HG03520 (cell line): ENCODE measurements around the gene POU2F2.
"Not testable (repeated sequence)": the region's sequence is repeated elsewhere in the genome, so short reads cannot be mapped to it uniquely, and the experiment has no call there.

Source experiments
- ATAC-seq: cut with Tn5 transposase; IDR thresholded peaks from one replicate; pipeline ENCODE4 v1.9.1; 2021; ENCODE audit warnings: mild to moderate bottlenecking, moderate library complexity; ENCODE audit not compliant: unreplicated experiment

POU2F2 gene

DNA sequence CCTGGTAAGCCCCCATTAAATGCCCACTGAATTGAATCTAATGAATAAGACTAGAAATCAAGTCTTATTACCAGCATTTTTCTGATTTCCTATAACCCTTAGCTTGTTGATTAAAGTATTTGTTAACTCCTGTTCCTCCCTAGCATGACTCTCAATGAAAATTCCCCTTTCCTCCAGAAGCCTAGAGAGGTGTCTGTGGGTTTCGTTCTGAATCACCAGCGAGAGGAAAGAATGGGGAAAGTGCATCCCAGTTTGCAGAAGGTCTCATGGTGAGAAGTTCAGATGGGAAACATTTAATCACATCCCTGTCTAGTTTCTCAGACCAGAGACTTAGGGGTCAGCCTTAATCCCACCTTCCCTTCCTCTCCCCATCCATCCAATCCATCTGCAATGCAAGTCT, 26.9 kb downstream of the POU2F2 start:
- ATAC-seq = no peak

- ATAC-seq = no peak
These were observed 29.4 kb downstream of the POU2F2 start for GRCh38 chr19:42102877-42103276.

- not testable (repeated sequence) for ATAC-seq
These were observed 32.0 kb downstream of the POU2F2 start for GRCh38 chr19:42100241-42100640.

- no peak for ATAC-seq
These were observed 32.8 kb downstream of the POU2F2 start for GRCh38 chr19:42099336-42099925.

DNA sequence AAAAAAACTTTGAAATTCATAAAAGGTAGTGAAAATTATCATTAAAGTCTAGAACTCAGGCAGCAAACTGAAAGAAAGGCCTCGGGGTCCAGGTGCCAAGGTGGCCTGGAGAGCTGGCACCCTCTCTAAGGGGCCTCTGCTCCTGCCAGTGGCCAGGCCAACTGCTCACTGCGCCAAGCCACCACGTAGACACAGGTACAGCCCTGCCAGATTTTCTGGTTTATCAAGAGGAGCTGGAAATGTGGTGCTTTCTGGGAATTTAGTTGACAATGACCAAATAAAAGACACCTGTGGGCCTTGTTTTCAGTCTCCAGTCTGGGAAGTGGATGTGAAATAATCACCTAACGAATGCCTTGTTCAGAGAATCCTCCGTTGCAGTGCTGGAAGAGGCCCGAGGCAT, 33.5 kb downstream of the POU2F2 start:
- ATAC-seq = no peak

DNA sequence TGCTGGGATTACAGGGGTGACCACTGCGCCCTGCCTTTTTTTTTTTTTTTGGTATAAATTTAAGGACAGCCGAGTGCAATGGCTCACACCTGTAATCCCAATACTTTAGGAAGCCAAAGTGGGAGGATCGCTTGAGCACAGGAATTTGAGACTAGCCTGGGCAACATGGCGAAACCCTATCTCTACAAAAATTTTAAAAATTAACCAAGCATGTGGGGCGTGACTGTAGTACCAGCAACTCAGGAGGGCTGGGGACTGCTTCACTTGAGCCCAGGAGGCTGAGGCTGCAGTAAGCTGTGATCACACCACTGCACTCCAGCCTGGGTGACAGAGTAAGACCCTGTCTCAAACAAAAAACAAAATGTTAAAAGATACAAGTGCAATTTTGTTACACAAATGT, 34.8 kb downstream of the POU2F2 start:
- no peak for ATAC-seq

DNA sequence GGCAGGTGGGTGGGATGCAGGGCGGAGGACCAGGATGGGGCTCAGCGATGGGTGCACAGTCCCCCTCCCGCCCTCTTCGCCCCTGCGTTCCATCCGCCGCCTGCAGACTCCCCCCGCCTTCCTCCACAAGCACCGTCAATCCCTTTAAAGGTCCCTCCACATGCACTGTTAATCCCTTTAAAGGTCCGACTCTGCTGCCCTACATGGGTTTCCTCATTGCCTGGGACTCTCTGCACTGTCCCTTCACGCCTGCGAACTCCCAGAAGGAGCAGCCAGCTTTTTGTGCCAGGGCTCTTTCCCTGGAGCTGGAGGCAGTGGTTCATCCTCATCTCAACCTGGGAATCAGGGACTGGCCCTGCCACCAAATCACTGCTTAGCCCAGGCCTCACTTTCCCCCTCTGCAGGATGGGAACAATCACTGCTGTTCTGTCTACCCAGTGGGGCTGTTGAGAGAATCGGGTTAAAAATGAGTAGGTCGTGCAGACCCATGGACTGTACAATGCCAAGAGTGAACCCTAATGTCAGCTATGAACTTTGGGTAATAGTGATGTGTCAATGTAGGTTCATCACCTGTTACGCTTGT, 35.9 kb downstream of the POU2F2 start:
- no peak for ATAC-seq

DNA sequence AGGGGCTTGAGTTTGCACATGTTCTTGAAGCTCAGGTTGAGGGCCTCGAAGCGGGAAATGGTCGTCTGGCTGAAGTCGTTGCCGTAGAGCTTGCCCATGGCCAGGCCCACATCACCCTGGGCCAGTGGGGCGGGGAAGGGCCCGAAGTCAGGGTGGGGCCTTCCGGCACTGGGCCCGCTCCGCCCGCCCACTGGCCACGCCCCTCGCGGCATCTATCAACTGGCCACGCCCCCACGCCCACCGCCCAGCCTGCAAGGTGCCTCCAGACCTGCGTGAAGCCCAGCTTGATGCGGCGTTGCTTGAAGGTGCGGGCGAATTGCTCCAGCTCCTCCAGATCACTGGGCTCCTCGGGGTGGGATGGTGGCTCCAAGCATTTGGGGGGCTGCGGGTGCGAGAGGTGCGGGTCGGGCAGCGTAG, 36.4 kb downstream of the POU2F2 start:
- no peak for ATAC-seq

GRCh38 chr19:42095142-42095813, 37.0 kb downstream of the POU2F2 start:
- ATAC-seq = no peak

DNA sequence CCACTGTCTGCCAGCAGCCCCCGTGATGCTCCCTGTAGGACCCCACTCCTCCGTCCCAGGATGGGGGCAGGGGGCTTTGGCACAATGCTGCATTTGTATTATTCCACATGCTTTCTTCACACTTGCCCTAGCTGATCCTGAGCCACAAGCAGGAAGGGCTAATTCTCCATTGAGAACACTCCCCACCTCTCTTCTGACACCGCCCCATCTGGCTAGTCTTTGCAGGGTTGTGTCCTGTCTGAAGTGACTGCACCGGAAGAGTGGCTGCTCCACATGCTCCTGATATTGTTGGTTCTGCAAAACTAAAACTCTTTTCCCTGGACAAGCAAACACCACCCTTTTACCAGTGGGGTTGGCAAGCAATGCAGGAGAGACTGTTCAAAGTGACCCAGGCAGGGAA, 38.3 kb downstream of the POU2F2 start:
- ATAC-seq = no peak

DNA sequence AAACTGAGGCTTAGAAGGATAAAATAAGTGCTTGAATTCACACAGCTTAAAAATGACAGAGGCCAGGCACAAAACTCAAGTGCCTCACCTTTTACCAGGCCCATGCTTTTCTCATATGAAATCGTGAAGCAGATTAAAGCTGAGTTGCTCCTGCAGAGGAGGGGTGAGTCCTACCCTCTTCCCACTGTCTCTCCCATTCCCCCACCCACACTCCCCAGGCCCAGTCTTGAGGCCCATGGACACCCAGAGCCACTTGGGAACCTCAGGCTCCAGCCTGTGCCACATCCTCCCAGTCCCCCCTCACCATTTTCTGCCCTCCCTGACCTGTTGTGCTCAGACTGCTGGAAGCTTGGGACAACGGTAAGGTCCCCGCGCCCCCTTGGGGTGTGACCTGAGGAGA, 38.7 kb downstream of the POU2F2 start:
- ATAC-seq = no peak

DNA sequence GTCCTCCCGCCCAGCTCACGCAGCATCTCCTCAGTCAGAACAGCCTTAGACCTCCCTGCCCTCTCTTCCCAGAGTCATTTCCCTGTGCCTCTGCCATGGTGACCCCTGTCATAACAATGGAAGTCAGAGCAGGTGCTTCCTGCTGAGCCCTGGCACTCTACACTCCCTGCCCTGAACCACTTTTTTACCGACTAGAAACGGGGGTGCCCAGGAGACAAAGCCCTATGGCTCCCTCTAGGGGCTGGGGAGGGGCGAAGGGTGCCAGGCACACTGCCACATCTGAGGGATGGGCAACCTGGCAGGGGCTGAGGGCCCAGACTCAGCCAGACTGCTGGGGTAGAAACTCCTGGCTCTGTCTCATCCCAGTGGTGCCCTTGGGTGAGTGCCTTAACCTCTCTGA, 39.9 kb downstream of the POU2F2 start:
- no peak for ATAC-seq

DNA sequence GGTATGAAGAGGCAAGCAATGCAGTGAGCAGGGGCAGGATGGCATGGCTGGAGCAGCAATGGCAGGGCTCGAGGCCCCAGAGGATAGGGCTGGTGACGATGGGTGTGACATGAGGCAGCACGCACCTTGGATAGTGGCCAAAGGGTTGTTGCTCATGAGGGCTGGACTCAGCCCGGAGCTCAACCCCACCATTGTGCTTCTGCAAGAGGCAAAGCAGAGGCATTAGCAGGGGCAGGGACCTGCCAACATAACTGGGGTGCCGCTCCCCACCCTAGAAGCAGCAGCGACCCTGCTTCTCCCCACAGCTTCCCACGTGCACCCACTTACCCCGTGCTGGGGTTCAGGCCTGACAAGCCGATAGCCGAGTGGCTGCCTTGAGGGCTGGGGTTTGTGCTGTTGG, 40.5 kb downstream of the POU2F2 start:
- ATAC-seq = no peak

GRCh38 chr19:42091300-42091699, 40.9 kb downstream of the POU2F2 start:
- no peak for ATAC-seq

GRCh38 chr19:42090672-42091071, 41.6 kb downstream of the POU2F2 start:
- ATAC-seq = no peak

GRCh38 chr19:42089772-42090171, 42.5 kb downstream of the POU2F2 start:
- ATAC-seq = no peak

GRCh38 chr19:42089191-42089750, 43.0 kb downstream of the POU2F2 start:
- ATAC-seq = no peak

DNA sequence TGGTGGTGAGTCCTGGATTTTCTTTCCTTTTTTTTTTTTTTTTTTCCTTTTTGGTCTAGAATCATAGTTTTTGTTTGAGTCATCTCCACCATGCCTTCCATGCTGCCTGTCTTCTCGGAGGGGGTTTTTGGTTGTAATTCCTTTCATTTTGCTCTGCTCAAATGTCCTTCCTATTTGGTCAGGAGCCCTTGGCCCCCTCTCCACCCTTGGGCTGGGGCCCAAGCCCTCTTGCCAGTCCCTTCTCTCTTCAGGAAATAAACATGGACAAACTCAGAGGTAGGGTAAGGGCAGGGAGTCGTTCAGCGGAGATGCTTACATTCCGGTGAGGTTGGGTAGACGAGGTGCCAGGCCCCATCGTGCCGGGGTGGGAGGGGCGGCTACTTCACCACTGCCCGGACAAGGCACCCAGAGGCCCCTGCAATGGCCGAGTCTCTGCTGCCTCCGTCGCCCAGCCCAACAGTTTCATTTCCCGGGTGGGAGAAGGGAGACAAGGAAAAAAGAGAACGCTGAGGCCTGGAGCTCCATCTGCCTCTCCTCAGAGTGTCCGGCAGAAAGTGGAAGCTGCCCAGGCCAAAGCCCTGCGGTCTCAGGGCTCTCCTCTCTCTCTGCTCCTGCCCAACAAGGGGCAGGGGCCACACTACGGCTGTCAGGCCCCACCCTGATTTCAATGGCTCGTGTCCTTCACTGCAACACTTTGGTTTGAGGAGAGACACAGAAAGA, 43.6 kb downstream of the POU2F2 start:
- ATAC-seq = no peak

DNA sequence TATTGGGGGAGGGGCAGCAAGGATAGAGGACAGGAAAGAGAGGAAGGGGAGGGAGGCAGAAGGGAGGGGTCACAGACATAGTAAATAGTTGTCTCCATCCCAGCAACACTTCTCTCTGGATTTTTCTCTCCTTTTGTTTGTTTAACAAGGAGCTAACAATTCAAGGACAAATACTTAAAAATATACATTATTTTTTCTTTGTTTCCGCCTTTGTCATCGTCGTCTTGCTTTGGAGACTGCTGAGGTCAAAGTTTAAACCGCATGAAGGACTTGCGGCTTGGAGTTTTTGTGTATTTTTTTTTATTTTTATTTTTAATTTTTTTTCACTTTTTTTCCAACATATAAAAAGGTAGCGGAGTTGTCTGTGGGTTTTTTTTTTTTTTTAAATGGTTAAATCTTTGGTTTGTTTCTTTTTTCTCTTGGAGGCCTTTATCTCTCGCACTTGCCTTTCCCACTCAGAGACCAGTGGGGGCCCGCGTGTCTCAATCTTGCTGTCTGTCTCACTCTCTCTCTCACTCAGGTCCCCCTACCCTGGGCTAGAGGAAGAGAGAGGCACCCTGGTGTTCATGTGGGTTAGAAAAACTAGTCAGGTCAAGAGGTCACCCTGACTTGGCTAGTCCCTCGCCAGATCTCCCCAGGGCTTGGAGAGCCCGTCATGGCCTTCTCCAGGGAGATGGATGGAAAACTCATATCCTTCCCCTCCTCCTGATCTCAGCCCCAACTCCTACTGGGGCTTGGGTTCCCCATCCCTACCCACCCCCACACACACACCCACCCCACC, 45.3 kb downstream of the POU2F2 start:
- ATAC-seq = no peak

DNA sequence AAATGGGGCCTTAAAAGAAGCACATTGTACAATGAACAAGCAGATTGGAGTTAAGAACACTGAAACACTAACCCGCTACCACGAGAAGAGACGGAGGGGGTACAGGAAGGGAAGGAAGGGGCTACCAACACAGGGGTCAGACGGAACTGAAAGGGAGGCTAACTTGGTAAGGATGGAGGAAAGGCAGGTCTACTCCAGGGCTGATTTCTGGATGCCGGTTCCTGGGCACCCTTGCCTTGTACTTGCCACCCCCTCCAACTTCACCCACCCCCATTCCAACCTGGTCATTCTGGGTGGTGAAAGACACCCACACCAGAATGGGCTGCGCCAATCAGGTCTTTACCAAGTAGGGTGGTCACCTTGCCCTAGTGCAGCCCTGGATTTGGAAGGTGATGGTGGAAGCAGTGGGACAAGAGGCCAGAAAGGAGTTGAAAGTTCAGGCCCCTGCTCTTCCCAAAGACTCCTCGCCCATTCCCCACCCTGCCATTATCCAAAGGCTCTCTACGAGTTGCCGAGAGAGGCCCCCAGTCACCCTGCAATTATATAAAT, 46.0 kb downstream of the POU2F2 start:
- ATAC-seq = no peak

- ATAC-seq = no peak
These were observed 48.7 kb downstream of the POU2F2 start for GRCh38 chr19:42083537-42083936.
